Spleen (tissue), 11 donors: Measurements from ENCODE around the gene NOL9. TPM values are rescaled to one million over a fixed set of nuclear protein-coding genes. Genes with fewer than 3 reads are reported as not detected.
A peak's percentile ranks its signal among the peaks of the same experiment; 100 is the strongest.

Source experiments
- DNase-seq: peaks from one replicate; pipeline ENCODE4 v3.0.0-alpha.2; 2020
- H3K27ac ChIP-seq, 8 donors: fragments of 200-600 bp; sonication (generic) in 7 of 8; 1 replicate in 4 of 8; 2 replicates in 4 of 8; pipeline versions ENCODE4 v1.5.0 to v1.8.0; 2016 to 2021; ENCODE audit warnings: inconsistent platforms in 4 of 8, mild to moderate bottlenecking in 4 of 8, moderate library complexity in 1 of 8
- H3K27me3 ChIP-seq, 7 donors: fragments of 200-600 bp; sonication (generic) in 6 of 7; replicated peaks in 1 of 7; 1 replicate in 4 of 7; 2 replicates in 3 of 7; pipeline versions ENCODE4 v1.5.0 to v1.8.0; 2016 to 2021; ENCODE audit warnings: inconsistent platforms in 3 of 7, mild to moderate bottlenecking in 1 of 7
- H3K36me3 ChIP-seq, 6 donors: fragments of 200-600 bp; sonication (generic) in 5 of 6; 1 replicate in 4 of 6; 2 replicates in 2 of 6; pipeline versions ENCODE4 v1.5.0 to v1.8.0; 2016 to 2021; ENCODE audit warnings: inconsistent platforms in 2 of 6
- H3K4me1 ChIP-seq, 6 donors: fragments of 200-600 bp; sonication (generic) in 5 of 6; 1 replicate in 3 of 6; 2 replicates in 3 of 6; pipeline versions ENCODE4 v1.5.0 to v1.8.0; 2016 to 2021; ENCODE audit warnings: inconsistent platforms in 3 of 6
- H3K4me3 ChIP-seq, 8 donors: fragments of 200-600 bp; sonication (generic) in 7 of 8; 1 replicate in 4 of 8; 2 replicates in 4 of 8; pipeline versions ENCODE4 v1.5.0 to v1.8.0; 2016 to 2021; ENCODE audit warnings: inconsistent platforms in 4 of 8, mild to moderate bottlenecking in 4 of 8, moderate library complexity in 2 of 8
- H3K9me3 ChIP-seq, 8 donors: fragments of 200-600 bp; sonication (generic) in 7 of 8; 1 replicate in 4 of 8; 2 replicates in 4 of 8; pipeline versions ENCODE4 v1.5.0 to v1.8.0; 2016 to 2021; ENCODE audit warnings: inconsistent platforms in 4 of 8
- CTCF ChIP-seq, 11 experiments: fragments of 200-600 bp in 7 of 11; fragments of 450-650 bp in 4 of 11; sonication (generic) in 4 of 11; IDR thresholded peaks in 8 of 11; conservative IDR thresholded peaks in 3 of 11; 1 replicate in 7 of 11; 2 replicates in 4 of 11; pipeline versions ENCODE4 v1.4.0 to v1.8.0; 2016 to 2021; ENCODE audit warnings: antibody characterized with exemption in 11 of 11, inconsistent platforms in 4 of 11, mild to moderate bottlenecking in 1 of 11
- POLR2A ChIP-seq, 3 donors: fragments of 450-650 bp; IDR thresholded peaks; one replicate each; pipeline ENCODE4 v1.5.1; 2017; ENCODE audit warnings: antibody characterized with exemption in 3 of 3, mild to moderate bottlenecking in 1 of 3
- POLR2AphosphoS5 ChIP-seq, 3 donors: sonication (generic); formaldehyde crosslinking; IDR thresholded peaks; one replicate each; pipeline ENCODE4 v1.5.1; 2017; ENCODE audit warnings: antibody characterized with exemption in 3 of 3
- WGBS, 5 donors: extraction: QIAGEN DNeasy Blood & Tissue Kit in 3 of 5; methylation state at CpG; one replicate each; pipeline versions ENCODE4 v1.1.5 to v1.1.7; 2013 to 2018; 5-methylcytosine and 5-hydroxymethylcytosine counted together
- intact Hi-C: fragments of 100-400 bp; cut with DNase I; formaldehyde crosslinking; loops from one replicate; pipeline ENCODE4 v1.15.0; 2023; ENCODE audit warnings: low total_unique reads
- polyA plus RNA-seq, 3 donors: library from polyadenylated mRNA; stranded (reverse); fragments of 200-250 nt; gene quantifications; one replicate each; pipeline ENCODE4 v1.2.1, GENCODE V29; 2013
- total RNA-seq, 7 donors: library from RNA; depleted of rRNA in 3 of 7; stranded (reverse); fragments of >200 nt in 3 of 7; fragmentation: NEBNext Ultra II Directional in 4 of 7; extraction: Animal tissue kit (Norgen Biotek cat#: 25700) in 4 of 7; gene quantifications; one replicate each; pipeline versions ENCODE4 v1.1.0 to v1.2.1, GENCODE V29; 2016 to 2021
- donor health status: healthy with polysubstance abuse.
- donor health status: DM: no; HTN: no; CAD: no; lungs with moderate emphysema.
- donor health status: DM: no; HTN: no; CAD: no.
- donor health status: Bipolar disorder and iron deficiency.
- donor health status: healthy.
- donor health status: DM: no; HTN: no; CAD: no.
- donor health status: DM: yes; HTN: yes; CAD: no.

NOL9 gene
- total and polyA plus RNA-seq, 10 donors = 4.2 to 55.2 (median 41.2) TPM

DNA sequence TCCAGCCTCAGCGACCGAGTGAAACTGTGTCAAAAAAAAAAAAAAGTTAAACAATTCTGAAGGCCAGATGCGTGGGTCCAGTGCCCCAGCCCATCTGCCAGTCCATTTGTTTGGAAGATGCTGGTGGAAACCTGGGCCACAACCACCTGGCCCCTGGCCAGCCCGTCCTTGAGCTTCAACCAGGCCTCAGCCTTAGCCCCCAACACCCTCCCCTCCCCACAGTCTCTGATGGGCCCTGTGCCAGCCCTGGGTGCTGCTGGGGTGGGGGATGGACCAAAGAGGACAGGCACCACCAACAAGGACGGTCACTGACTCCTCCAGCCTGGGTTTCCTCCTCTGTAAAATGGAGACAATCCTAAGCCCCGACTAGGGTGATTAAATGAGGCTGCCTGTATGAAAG lies 43.3 kb downstream of the NOL9 start:
- Histone ChIP-seq H3K4me3 (no peak overlapping the region), H3K27ac (no peak overlapping the region), H3K27me3 (peaks cover 0 to 15% (median 0%) of the 10 kb centered on the region in 7 donors), H3K9me3 (no peaks in the 10 kb centered on the region), H3K36me3 (no peaks in the 10 kb centered on the region), H3K4me1 (peaks cover 0 to 26% (median 17%) of the 10 kb centered on the region in 6 donors)
- no peak for TF ChIP-seq CTCF (IDR thresholded peaks at IDR 0.05 in 8 of 11, conservative IDR thresholded peaks at IDR 0.05 in 3 of 11)
- no peak for TF ChIP-seq POLR2AphosphoS5 (IDR thresholded peaks at IDR 0.05)
- TF ChIP-seq POLR2A (IDR thresholded peaks at IDR 0.05) = no peak
- DNase-seq = no peak
- intact Hi-C loops = no loop called here
- 73 to 92% (median 79%) methylated on average over 6 of the region's 6 CpGs for WGBS, 5 donors

GRCh38 chr1:6510493-6510892 lies 43.8 kb downstream of the NOL9 start:
- Histone ChIP-seq H3K4me1 (peaks cover 0 to 26% (median 17%) of the 10 kb centered on the region in 6 donors), H3K27me3 (peaks cover 0 to 15% (median 0%) of the 10 kb centered on the region in 7 donors), H3K4me3 (no peak overlapping the region), H3K27ac (no peak overlapping the region), H3K9me3 (no peaks in the 10 kb centered on the region), H3K36me3 (no peaks in the 10 kb centered on the region)
- intact Hi-C loops = no loop called here
- TF ChIP-seq POLR2AphosphoS5 (IDR thresholded peaks at IDR 0.05) (no peak), POLR2A (IDR thresholded peaks at IDR 0.05) (no peak), CTCF (IDR thresholded peaks at IDR 0.05 in 8 of 11, conservative IDR thresholded peaks at IDR 0.05 in 3 of 11) (no peak)
- 78 to 93% (median 84%) methylated on average over 5 to 6 of the region's 6 CpGs for WGBS, 5 donors
- no peak for DNase-seq

DNA sequence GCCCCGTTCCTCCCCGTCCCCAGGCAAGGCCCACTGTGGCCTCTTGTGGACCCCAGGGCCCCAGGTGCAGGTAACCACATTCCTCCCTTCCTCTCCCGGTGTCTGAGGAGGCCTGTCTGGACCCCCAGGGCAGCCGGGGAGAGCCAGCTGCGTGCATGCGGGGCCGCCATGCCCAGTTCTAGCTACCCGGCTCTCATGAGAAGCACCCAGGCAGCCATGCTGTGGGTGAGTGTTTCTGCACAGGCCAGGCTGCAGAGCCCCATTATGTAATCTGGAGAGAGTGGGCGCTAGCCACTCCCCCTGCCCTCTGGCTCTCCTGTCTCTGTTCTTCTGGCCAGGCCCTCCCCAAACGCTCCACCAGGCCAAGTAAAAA lies 44.4 kb downstream of the NOL9 start:
- TF ChIP-seq CTCF (IDR thresholded peaks at IDR 0.05 in 8 of 11, conservative IDR thresholded peaks at IDR 0.05 in 3 of 11) = no peak
- no peak for TF ChIP-seq POLR2A (IDR thresholded peaks at IDR 0.05)
- TF ChIP-seq POLR2AphosphoS5 (IDR thresholded peaks at IDR 0.05) = no peak
- Histone ChIP-seq H3K4me3 (no peak overlapping the region), H3K9me3 (no peaks in the 10 kb centered on the region), H3K36me3 (no peaks in the 10 kb centered on the region), H3K27ac (no peak overlapping the region), H3K4me1 (peaks cover 0 to 26% (median 17%) of the 10 kb centered on the region in 6 donors), H3K27me3 (peaks cover 0 to 15% (median 0%) of the 10 kb centered on the region in 7 donors)
- intact Hi-C loops = no loop called here
- WGBS, 5 donors = 62 to 92% (median 72%) methylated on average over 4 to 10 of the region's 10 CpGs
- no peak for DNase-seq

GRCh38 chr1:6509220-6509918 lies 44.9 kb downstream of the NOL9 start:
- WGBS, 5 donors = 20 to 29% (median 25%) methylated on average over 15 to 20 of the region's 20 CpGs
- no peak for DNase-seq
- H3K27ac ChIP-seq = no peak overlapping the region
- H3K27me3 ChIP-seq = peaks cover 0 to 15% (median 0%) of the 10 kb centered on the region in 7 donors
- no peaks in the 10 kb centered on the region for H3K36me3 ChIP-seq
- no peak overlapping the region for H3K4me3 ChIP-seq
- peaks cover 0 to 26% (median 17%) of the 10 kb centered on the region in 6 donors for H3K4me1 ChIP-seq
- intact Hi-C loops = no loop called here
- TF ChIP-seq CTCF (IDR thresholded peaks at IDR 0.05 in 8 of 11, conservative IDR thresholded peaks at IDR 0.05 in 3 of 11) (no peak), POLR2AphosphoS5 (IDR thresholded peaks at IDR 0.05) (peak in 1 of 3 donors; percentile 29)
- no peaks in the 10 kb centered on the region for H3K9me3 ChIP-seq
